NCI-H2029 treated with DMSO at 0.1 percent for 48 hours (cell line): ENCODE results near the gene DBNDD2.
A peak's percentile ranks its signal among the peaks of the same experiment; 100 is the strongest.

Experiments used
- DNase-seq: peaks from one replicate; lab custom pipeline; 2025; lab: John Stamatoyannopoulos, UW

The DBNDD2 gene, protein sequence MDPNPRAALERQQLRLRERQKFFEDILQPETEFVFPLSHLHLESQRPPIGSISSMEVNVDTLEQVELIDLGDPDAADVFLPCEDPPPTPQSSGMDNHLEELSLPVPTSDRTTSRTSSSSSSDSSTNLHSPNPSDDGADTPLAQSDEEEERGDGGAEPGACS

DNA sequence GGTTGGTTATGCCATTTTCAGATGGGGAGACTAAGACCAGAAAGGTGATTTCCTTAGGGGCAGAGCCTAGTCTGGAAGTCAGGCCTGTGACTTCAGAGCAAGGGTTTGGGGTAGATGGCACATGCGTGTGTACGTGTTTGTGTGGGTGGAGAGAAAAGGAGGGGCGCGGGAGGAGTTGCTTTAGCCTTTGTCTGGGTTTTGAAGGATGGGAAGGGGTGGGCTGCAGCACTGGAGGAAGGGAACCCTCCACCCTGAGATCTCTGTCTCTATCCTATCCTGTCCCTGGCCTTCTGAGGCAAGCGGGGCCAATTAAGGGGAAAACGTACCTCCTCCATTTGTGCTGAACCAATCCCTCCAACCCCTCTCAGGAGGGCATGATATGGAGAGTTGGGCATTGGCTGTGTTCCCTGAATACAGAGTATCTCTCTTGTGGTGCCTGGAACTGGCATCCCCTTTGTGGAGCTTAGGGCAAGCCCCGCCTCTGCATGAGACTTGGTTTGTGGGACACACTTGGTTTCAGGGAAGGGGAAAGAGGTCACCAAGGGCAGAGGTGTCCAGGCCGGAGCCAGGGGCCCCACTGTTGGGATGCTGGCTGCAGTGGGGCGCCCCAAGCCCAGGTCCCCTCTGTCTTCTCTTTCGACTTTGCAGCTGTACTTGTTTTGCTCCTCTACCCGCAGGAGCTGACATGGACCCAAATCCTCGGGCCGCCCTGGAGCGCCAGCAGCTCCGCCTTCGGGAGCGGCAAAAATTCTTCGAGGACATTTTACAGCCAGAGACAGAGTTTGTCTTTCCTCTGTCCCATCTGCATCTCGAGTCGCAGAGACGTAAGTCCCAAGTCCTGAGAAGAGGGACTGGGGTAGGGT, at the start of gene DBNDD2:
Gene DBNDD2 (plus strand): TSS at position 507 of the 863 bp plus-strand sequence. CDS start 179 bp downstream, at position 686.
- no peak for DNase-seq

DNA sequence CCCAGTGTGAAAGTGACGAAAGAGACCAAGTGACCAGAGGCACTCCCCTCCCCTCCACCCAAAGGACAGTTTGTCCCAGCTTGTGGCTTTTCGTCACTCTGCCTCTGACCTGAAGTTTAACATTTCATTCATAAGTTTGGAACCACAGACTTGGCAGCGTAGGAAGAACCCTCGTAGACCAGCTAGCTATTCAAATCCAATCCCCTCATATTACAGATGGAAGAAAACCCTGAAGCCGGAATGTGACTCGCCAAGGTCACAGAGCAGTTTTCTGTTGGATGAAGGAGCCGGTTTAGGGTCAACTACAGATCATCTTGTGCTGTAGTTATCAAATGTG, 49.1 kb upstream of the DBNDD2 start:
- DNase-seq = no peak

DNA sequence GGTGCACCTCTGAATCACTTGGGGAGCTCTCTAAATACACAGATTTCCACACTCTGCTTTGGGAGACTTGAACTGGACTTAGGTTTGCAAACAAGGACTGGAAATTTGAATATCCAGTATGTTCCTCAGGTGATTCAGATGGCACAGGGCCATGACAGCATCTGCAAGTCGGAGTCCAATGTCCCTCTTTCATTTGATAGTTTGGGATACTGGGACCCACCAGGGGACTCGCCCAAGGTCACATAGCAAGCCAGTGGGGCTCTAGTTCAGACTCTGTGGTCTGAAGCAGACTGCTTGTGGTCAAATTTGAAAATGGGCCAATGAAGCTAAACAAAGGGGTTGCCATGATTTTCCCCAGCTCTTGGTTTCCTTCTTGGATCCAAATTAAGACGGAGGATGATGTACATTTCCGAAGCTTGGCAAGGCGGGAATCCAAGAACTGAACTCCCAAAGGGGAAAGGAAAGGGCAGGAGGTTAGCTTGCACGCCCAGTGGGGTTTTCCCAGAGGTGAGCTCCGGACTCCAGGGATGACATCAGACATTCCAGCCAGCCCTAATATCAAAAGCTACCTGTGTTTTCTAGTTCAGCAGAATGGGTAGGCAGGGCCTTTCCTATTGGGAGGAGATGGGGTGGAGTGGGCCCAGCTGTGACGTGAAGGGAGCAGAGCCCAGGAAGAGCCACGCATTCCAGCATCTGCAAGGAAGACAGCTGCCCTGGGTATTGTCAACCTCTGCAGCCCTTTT, 48.5 kb upstream of the DBNDD2 start:
- DNase-seq = no peak

DNA sequence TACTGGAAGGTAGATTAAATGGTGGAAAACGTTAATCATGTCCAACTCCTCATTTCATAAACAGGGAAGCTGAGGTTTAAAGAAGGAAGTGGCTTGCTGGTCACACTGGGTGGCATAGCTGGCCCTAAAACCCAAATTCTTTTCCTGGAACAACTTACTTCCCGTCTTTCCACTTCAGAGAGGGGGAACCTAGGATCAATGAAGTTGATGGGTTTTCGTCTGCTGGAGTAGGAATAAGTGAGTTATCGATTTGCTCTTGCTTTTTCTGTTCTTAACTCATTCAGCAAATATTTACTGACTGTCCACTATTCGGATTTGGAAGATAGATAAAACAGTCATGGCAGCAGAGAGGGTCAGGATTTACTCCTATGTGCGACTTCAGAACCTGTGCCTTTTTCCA, 46.3 kb upstream of the DBNDD2 start:
- no peak for DNase-seq

DNA sequence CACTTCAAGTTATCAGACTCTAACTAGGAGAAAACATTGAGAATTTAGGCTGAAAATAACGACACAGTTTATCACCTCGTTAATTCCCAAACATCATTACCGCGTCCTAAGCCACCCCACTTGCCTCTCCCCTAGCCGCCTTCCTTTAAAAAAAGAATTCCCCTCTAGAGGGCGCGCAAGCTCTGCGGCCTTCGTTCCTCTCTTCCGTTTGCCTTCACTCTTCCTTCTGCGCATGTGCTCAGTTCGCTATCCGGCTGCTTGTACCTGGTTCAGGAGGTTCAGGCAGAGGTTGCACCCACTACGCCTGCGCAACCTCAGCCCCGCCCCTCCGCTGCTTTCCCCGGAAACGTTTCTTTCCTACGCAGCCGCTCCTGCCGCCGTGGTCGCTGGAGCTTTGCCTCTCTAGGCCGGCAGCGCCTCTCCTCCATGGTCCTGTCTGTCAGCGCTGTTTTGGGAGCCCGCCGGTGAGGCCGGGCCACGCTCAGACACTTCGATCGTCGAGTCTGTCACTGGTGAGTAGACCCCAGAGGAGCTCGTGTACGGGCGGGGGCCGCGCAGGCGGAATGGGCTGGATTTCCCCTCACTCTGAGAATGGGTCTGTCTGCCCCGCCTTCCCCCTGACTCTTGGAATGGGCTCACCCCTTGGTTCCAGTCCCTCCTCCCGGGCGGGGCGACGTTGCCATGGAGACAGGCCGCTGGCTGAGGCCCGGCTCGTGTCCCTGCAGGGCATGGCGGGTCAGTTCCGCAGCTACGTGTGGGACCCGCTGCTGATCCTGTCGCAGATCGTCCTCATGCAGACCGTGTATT, 45.1 kb upstream of the DBNDD2 start, which contains the start of gene SYS1:
Gene SYS1 (plus strand): TSS at position 353 of the 807 bp plus-strand sequence. CDS start 376 bp downstream, at position 729.
- peak; percentile 99 for DNase-seq

DNA sequence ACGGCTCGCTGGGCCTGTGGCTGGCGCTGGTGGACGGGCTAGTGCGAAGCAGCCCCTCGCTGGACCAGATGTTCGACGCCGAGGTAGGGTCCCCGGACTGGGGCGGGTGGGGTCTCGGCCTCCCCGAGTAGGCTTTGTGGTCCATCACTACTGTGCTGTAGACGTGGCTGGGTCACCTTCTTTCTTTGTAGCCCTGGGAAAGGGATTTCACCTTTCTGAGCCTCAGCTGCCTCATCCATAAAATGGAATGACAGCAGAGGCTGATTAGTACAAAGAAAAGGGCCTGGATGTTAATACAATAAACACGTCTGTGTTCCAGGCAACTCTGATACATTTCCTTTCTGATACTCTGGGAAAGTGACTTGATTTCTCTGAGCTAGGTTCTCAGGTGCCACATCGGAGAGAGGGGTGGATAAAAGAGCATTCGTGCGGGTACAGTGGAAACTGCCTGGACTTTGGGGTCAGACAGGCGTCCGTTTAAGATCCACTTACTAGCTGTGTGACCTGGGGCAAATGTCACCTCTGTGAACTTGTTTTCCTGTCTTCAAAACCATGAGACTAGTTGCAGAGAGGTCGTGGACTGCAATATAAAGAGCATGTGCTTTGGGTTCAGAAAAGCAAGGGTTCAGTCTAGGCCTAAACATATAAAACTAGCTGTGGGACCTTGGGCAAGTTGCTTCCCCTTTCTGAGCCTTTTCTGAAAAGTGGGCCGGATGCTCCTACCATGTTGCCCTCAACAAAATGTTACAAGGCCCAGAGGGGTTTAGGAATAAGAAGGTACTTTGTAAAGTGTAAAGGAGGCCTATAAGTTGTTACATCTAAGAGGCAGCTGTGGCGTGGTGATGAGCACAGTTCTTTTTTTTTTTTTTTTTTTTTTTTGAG, 44.2 kb upstream of the DBNDD2 start:
- DNase-seq = no peak

DNA sequence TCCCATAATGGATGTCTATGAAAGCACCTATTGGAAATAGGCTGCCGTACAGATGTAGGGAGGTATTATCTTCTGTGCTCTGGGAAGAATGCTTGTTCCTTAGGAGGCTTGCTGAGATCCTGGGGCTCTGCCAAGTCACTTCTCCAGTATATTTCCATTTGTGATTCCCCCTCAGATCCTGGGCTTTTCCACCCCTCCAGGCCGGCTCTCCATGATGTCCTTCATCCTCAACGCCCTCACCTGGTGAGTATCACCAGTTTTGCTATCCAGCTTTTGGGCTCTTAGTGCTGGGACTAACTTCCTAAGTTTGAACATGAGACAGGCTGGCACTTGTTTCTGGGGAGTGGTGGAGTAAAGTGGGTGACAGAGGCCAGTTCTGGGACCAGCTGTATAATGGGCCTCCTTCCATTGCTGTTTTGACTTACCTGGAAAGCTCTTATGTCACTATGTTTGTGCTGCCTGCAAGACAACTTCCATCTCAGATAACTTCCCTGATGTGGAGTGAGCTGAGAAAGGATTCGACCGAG, 42.6 kb upstream of the DBNDD2 start:
- DNase-seq = no peak

DNA sequence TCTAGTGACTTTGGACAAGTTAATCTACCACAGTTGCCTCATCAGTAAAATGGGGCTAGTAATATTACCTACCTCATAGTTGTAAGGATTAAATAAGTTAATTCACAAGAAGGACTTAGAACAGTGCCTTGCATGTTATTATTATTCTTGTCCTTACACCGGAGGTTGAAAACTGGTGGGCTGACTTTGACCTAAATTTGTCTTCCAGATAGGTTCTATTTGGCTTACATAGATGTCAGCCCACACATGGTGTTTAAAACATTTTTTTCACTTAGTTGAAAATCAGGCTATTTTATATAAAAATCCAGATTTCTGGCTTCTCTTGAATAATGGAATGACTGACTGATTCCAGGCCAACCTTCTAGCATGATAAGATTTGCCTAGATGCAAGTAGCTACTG, 41.9 kb upstream of the DBNDD2 start:
- DNase-seq = no peak

DNA sequence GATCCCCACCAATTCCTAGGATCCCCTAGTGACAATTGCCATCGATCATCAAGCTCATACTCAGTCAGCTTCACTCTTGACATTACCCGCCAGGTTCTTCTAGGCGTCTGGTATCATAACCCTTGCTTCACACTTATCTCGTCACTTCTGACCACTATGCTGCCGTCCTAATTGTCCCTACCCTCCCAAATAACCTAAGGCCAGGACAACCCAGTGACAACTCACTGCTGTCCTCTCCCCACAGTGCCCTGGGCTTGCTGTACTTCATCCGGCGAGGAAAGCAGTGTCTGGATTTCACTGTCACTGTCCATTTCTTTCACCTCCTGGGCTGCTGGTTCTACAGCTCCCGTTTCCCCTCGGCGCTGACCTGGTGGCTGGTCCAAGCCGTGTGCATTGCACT, 41.5 kb upstream of the DBNDD2 start:
- no peak for DNase-seq

DNA sequence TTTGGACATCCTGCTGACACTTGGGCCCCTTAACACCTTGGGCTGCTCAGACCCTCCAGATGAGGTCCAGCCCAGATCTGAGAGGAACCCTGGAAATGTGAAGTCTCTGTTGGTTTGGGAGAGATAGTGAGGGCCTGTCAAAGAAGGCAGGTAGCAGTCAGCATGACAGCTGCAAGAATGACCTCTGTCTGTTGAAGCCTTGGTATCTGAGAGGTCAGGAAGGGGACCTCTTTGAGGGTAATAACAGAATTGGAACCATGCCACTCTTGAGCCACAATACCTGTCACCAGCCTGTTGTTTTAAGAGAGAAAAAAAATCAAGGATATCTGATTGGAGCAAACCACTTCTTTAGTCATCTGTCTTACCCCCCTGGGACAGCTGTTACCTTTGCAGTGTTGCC, 41.0 kb upstream of the DBNDD2 start:
- no peak for DNase-seq

DNA sequence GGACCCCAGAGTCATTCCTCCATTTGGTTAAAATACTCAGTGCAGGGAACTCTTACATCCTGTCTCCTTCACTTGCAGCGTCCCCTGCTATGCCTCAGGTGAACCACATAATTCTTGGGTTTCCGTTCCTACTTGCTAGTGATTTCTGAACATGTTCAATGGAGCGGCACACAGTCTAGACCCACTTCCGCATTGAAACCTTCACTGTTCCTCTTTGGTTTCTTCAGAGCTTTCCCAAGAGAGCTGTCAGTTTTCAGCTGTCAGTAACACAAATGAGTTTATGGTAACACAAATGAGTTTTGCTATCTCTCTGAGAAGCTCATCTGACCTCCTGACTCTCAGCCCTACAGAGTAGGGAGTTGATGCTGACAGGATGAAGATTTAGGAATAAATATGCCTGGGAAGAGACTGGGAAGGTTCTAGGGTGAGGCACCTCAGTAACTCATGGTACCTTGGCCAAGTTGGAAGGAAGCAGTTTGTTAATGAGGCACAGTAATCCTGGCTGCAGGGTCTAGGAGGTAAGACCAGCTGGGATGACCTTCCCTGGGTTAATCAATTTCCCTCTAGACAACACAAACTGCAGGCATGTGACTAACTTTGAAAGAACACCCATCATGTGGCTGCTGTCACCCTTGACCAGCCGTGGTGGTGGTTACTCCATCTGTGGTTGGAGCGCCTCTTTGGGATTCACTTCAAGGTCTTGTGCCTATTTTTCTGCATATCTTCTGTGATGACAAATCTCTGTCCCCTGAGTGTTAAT, 39.7 kb upstream of the DBNDD2 start:
- no peak for DNase-seq

DNA sequence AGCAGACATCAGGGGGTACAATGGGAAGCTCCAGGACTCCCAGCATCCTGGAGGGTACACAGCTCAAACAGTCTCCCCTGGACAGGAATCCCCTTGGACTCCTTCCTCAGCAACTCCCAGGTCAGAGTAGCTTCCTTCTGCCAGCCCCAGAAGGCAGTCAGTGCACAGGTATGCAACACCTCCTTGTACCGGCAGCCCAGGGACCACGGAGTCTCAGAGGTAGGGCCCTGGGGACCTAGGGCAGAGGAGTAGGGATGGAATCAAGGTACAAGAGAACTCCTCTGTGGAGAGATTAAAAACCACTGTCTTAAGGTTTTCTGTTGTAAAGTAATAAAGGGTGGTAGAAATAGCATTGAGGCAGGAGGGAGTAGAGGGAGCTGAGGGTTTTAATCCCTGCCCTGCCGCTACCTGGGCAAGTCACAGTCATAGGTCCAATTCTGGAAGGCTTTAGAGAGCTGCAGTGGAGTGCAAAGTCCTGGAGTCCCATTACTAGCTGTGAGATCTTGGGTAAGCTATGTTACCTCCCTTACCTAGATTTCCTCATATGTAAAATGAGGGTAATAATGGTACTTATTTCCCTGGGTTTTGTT, 37.4 kb upstream of the DBNDD2 start:
- no peak for DNase-seq

DNA sequence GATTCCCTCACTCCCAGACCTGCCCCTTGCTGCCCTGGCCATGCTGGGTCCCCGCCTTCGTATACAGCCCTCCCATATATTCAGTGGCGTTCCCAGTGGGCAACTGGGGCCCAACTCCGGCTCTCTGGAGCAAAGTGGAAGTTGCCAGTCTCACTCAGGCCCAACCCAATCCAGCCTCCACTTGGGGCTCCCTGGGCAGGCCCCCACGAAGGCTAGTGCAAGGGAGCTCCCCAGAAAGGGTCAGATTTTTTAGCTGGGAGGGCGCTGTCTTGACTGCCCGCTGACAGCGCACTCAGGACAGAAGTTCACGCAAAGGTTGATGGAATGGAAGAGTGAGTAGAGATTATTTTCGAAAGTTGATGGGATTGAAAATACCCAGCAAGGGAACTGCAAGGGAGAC, 35.8 kb upstream of the DBNDD2 start:
- no peak for DNase-seq

DNA sequence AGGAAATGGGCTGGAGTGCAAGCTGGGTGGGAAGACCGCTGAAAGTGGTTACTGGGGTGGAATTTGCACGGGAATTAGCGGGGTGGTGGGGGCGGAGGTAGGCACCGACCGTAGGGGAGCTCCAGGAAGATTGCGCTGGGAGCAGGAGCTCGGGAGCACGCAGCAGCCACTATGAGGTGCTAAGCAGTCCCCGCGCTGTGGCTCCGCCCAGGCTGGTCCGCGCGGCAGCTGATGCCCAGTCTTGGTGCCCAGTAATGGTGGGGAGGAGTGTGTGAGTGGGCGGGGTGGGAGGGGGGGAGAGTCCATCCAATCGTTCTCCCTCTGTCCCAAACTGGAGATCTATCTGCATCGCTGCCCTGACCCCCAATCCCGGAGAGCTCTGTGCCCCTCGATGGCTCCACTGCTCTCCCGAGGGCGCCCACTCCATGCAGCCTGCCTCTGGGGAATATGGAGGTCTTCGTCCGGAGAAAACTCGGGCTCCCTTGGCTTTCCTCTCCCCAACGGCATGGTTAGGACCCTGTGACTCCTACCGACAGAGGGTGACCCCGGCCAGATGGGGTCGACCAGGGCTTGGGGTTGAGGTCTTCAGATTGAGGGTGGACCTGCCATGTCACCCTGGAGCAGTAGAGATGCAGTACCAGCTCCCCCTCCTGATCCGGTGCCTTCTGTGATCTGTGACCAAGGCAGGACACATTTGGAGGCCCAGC, 35.3 kb upstream of the DBNDD2 start:
- no peak for DNase-seq

DNA sequence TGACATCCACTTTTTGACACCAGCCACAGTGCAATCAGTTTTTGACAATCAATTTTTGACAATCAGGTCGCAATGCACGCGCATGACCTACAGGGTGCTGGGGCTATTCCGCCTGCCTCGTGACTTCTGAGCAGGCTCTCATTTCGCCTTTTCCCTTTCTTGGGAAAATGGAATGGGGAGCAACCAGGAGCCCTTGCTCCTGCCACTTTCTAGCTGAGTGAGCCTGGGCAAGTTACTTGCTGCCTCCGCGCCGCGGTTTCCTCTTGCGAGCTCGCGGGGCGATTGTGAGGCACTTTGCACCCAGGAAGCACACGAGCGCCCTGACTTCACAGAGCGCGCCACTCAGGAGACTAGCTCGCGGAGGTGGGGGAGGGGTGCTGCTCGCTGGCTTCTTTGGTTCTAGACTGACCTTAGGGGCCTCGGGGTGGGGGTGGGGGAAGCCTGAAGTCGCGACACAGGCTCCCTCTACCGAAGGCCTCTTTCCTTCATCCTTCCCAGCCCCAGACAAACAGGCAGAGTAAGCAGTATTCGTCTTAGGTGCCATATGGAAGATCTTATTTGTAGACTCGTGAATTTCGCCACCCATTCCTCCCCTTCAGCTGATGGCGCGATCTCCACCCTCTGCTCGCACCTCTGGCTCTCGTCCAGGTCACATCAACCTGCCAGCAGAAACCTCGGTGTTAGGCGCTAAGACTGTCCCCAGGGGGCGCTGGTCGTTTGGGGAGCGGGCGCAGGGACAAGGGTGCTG, 34.6 kb upstream of the DBNDD2 start:
- peak; percentile 92 for DNase-seq

DNA sequence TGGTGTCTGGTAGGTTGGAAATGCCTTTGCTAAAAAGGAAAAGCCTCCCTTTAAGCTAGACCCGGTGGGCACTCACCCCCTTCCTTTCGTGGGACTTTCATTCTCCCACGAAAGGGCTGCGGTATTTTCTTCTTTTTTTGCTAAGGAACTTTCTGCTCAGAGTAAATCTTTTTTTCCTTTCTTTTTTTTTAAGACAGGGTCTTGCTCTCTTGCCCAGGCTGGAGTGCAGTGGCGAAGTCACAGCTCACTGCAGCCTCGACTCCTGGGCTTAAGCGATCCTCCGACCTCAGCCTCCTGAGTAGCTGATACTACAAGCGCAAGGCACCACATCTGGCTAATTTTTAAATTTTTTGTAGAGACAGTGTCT, 34.0 kb upstream of the DBNDD2 start:
- no peak for DNase-seq

DNA sequence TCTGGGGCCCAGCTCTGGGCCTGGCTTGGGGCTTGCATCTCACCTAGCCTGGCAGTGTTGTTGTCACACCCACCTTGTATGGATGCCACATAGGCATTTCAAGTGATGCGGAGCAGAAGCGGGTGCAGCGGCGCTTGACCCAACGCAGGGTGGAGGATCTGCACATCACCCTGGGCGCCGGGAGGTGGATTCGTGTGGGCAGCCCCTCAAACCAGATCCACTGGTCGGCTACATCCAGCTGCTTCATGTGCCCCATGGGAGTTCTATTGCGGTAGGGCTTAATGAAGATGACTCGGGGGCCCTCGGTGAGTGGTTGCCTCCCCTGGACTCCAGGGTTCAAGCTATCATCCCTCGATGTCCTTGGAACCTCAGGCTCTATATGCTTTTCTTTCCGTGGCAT, 33.1 kb upstream of the DBNDD2 start:
- no peak for DNase-seq

DNA sequence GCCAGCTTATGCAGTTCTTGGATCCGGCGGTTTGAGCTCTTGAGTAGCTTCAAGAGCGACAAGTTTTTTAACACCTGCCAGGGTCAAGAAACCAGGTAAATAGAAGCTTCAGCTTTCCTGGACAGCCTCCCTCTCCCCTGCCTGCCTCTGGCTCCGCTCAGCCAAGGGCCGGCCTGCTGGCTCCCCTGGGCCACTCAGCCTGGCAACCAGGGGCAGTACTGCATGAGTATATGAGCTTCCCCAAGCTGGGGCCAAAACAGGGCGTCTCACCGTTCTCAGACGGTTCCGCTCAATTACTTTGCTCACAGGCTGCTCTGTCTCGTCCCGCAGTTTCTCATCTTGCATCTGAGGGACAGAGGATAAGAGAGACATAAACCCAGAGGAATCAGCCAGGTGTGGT, 30.8 kb upstream of the DBNDD2 start:
- DNase-seq = no peak
